Measurements from ENCODE around the gene RAP1GAP2. TPM values are rescaled to one million over a fixed set of nuclear protein-coding genes. Genes with fewer than 3 reads are reported as not detected.

RAP1GAP2 gene
- polyA plus RNA-seq, 1 experiment, result 2.8 TPM

- TF ChIP-seq CTCF (IDR thresholded peaks at IDR 0.05; ENCODE audit: low read depth, low read length), result no peak
- Histone ChIP-seq H3K27ac (ENCODE audit: low read depth, low read length) (no peak overlapping the region), H3K27me3 (ENCODE audit: control insufficient read depth, insufficient read depth, low read length) (no peaks in the 10 kb centered on the region), H3K4me3 (ENCODE audit: low read depth, low read length) (no peak overlapping the region), H3K9me3 (ENCODE audit: control insufficient read depth, insufficient read depth, low read length) (peaks cover 9% of the 10 kb centered on the region)
- no peak for DNase-seq (ENCODE audit: low read depth, low spot score)
- ChIA-PET CTCF (interaction anchor here (2.7 kb wide), 1 partner anchor 10 kb away, joined by 12 read pairs; no protein-coding TSS in a partner anchor), POLR2A (no interaction called here)
Measured at GRCh38 chr17:3038941-3039340, 242.7 kb downstream of the RAP1GAP2 start.

- no peak overlapping the region for H3K27ac ChIP-seq (ENCODE audit: low read depth, low read length)
- no peak overlapping the region for H3K4me3 ChIP-seq (ENCODE audit: low read depth, low read length)
- no peak for DNase-seq (ENCODE audit: low read depth, low spot score)
- no peak for TF ChIP-seq CTCF (IDR thresholded peaks at IDR 0.05; ENCODE audit: low read depth, low read length)
- no peaks in the 10 kb centered on the region for H3K27me3 ChIP-seq (ENCODE audit: control insufficient read depth, insufficient read depth, low read length)
- POLR2A ChIA-PET, result no interaction called here
- CTCF ChIA-PET, result interaction anchor here (0.6 to 2.7 kb wide), 2 partner anchors 9 to 600 kb away, joined by 3 to 12 read pairs; no protein-coding TSS in a partner anchor
- peaks cover 16% of the 10 kb centered on the region for H3K9me3 ChIP-seq (ENCODE audit: control insufficient read depth, insufficient read depth, low read length)
Measured at GRCh38 chr17:3039736-3040135, 243.5 kb downstream of the RAP1GAP2 start.

- ChIA-PET CTCF (interaction anchor here (2.7 kb wide), 1 partner anchor 8 kb away, joined by 12 read pairs; no protein-coding TSS in a partner anchor), POLR2A (no interaction called here)
- no peak for TF ChIP-seq CTCF (IDR thresholded peaks at IDR 0.05; ENCODE audit: low read depth, low read length)
Measured at GRCh38 chr17:3040882-3041281, 244.6 kb downstream of the RAP1GAP2 start.

GRCh38 chr17:3043737-3044365 lies 247.6 kb downstream of the RAP1GAP2 start:
- CTCF ChIA-PET, result interaction anchor here (0.7 kb wide), 1 partner anchor 214 kb away, joined by 4 read pairs; no protein-coding TSS in a partner anchor
- H3K27me3 ChIP-seq (ENCODE audit: control insufficient read depth, insufficient read depth, low read length), result no peaks in the 10 kb centered on the region
- no peak overlapping the region for H3K27ac ChIP-seq (ENCODE audit: low read depth, low read length)
- TF ChIP-seq CTCF (IDR thresholded peaks at IDR 0.05; ENCODE audit: low read depth, low read length), result no peak; the same call in 1 of the 2 replicates
- no peak overlapping the region for H3K4me3 ChIP-seq (ENCODE audit: low read depth, low read length)
- POLR2A ChIA-PET, result no interaction called here
- H3K9me3 ChIP-seq (ENCODE audit: control insufficient read depth, insufficient read depth, low read length), result peaks cover 19% of the 10 kb centered on the region
- no peak for DNase-seq (ENCODE audit: low read depth, low spot score)

More at GRCh38 chr17:3040882-3041281, 244.6 kb downstream of the RAP1GAP2 start:
- Histone ChIP-seq H3K27ac (ENCODE audit: low read depth, low read length) (no peak overlapping the region), H3K27me3 (ENCODE audit: control insufficient read depth, insufficient read depth, low read length) (no peaks in the 10 kb centered on the region), H3K4me3 (ENCODE audit: low read depth, low read length) (no peak overlapping the region), H3K9me3 (ENCODE audit: control insufficient read depth, insufficient read depth, low read length) (peaks cover 16% of the 10 kb centered on the region)
- no peak for DNase-seq (ENCODE audit: low read depth, low spot score)

GRCh38 chr17:3046753-3047152 lies 250.5 kb downstream of the RAP1GAP2 start:
- no peak overlapping the region for H3K27ac ChIP-seq (ENCODE audit: low read depth, low read length)
- peaks cover 24% of the 10 kb centered on the region for H3K9me3 ChIP-seq (ENCODE audit: control insufficient read depth, insufficient read depth, low read length)
- TF ChIP-seq CTCF (IDR thresholded peaks at IDR 0.05; ENCODE audit: low read depth, low read length), result no peak
- H3K27me3 ChIP-seq (ENCODE audit: control insufficient read depth, insufficient read depth, low read length), result no peaks in the 10 kb centered on the region
- no peak for DNase-seq (ENCODE audit: low read depth, low spot score)
- CTCF ChIA-PET, result interaction anchor here (1.1 to 4.0 kb wide), 2 partner anchors 601 to 691 kb away, joined by 3 to 28 read pairs; no protein-coding TSS in a partner anchor
- H3K4me3 ChIP-seq (ENCODE audit: low read depth, low read length), result no peak overlapping the region
- POLR2A ChIA-PET, result interaction anchor here (0.7 kb wide), 1 partner anchor 962 kb away, joined by 6 read pairs; no protein-coding TSS in a partner anchor

Data from AG04450 (cell line).